Activated naive CD4-positive, alpha-beta T cell treated with anti-CD3 and anti-CD28 coated beads, Interleukin-2, amount 50 U/mL, for 24 hours (primary cell): ENCODE measurements around the gene RAI2.

ENCODE experiments used
- H3K27ac Mint-ChIP-seq: one replicate; pipeline ENCODE4 v1.8.0; 2021; ENCODE audit warnings: mild to moderate bottlenecking, mixed read lengths
- H3K27me3 Mint-ChIP-seq: one replicate; pipeline ENCODE4 v1.8.0; 2021; ENCODE audit warnings: mixed read lengths
- H3K36me3 Mint-ChIP-seq: one replicate; pipeline ENCODE4 v1.8.0; 2021; ENCODE audit warnings: mixed read lengths
- H3K4me1 Mint-ChIP-seq: one replicate; pipeline ENCODE4 v1.8.0; 2021; ENCODE audit warnings: mixed read lengths
- H3K4me3 Mint-ChIP-seq: one replicate; pipeline ENCODE4 v1.8.0; 2021; ENCODE audit warnings: mild to moderate bottlenecking, mixed read lengths
- H3K9me3 Mint-ChIP-seq: one replicate; pipeline ENCODE4 v1.8.0; 2021; ENCODE audit warnings: mixed read lengths

The RAI2 gene

DNA sequence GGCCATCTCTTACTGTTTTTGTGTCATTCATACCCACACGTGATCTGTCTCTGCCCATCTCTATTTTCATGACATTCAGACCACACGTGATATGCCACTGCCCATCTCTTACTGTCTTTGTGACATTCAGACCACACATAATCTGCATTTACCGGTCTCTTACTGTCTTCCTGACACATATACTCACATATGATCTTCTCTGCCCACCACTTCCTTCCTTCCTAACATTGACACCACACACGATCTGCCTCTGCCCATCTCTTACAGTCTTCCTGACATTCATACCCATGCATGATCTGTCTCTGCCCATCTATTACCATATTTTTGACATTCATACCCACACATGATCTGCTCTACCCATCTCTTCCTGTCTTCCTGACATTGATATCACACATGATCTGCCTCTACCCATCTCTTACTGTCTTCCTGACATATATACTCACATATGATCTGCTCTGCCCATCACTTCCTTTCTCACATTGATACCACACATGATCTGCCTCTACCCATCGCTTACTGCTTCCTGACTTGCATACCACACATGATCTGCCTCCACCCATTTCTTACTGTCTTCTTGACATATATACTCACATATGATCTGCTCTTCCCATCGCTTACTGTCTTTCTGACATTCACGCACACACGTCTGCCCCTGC, 87.7 kb downstream of the RAI2 start:
- H3K27me3 Mint-ChIP-seq = no peaks in the 10 kb centered on the region
- no peak overlapping the region for H3K27ac Mint-ChIP-seq
- no peak overlapping the region for H3K4me3 Mint-ChIP-seq
- H3K36me3 Mint-ChIP-seq = no peaks in the 10 kb centered on the region
- H3K4me1 Mint-ChIP-seq = peaks cover 12% of the 10 kb centered on the region
- H3K9me3 Mint-ChIP-seq = no peaks in the 10 kb centered on the region

GRCh38 chrX:17769701-17770269, 91.3 kb downstream of the RAI2 start:
- no peaks in the 10 kb centered on the region for H3K4me1 Mint-ChIP-seq
- no peaks in the 10 kb centered on the region for H3K9me3 Mint-ChIP-seq
- H3K36me3 Mint-ChIP-seq = no peaks in the 10 kb centered on the region
- H3K27me3 Mint-ChIP-seq = no peaks in the 10 kb centered on the region
- H3K27ac Mint-ChIP-seq = no peak overlapping the region
- H3K4me3 Mint-ChIP-seq = no peak overlapping the region

- Mint-ChIP-seq H3K27ac (no peak overlapping the region), H3K36me3 (no peaks in the 10 kb centered on the region), H3K4me3 (no peak overlapping the region), H3K27me3 (no peaks in the 10 kb centered on the region), H3K4me1 (no peaks in the 10 kb centered on the region), H3K9me3 (no peaks in the 10 kb centered on the region)
Measured at GRCh38 chrX:17768997-17769396, 92.1 kb downstream of the RAI2 start.

DNA sequence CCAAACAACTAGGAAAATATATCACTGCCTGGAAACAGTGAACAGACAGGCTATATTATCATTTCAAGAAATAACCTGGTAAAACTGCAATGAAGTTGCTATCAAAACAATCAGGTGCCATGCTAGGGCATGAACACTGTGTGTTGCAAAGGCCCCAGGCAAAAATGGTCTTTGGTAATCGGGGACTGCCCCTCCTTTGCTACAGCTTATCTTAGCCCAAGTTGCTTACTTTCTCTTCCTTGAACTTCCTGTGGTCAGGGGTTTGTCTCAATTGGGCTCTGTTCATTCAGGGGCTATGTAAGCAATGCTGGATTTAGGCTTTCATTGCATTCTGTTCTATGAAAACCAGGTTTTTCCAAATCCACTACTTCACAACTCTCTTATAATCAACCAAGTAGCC, 93.4 kb downstream of the RAI2 start:
- Mint-ChIP-seq H3K27me3 (no peaks in the 10 kb centered on the region), H3K27ac (no peak overlapping the region), H3K4me3 (no peak overlapping the region), H3K4me1 (no peaks in the 10 kb centered on the region), H3K9me3 (no peaks in the 10 kb centered on the region), H3K36me3 (no peaks in the 10 kb centered on the region)

- no peak overlapping the region for H3K4me3 Mint-ChIP-seq
- H3K27ac Mint-ChIP-seq = no peak overlapping the region
- H3K9me3 Mint-ChIP-seq = no peaks in the 10 kb centered on the region
- peaks cover 15% of the 10 kb centered on the region for H3K4me1 Mint-ChIP-seq
- no peaks in the 10 kb centered on the region for H3K36me3 Mint-ChIP-seq
- no peaks in the 10 kb centered on the region for H3K27me3 Mint-ChIP-seq
Measured at GRCh38 chrX:17759990-17760389, 101.1 kb downstream of the RAI2 start.

- H3K36me3 Mint-ChIP-seq = no peaks in the 10 kb centered on the region
- H3K9me3 Mint-ChIP-seq = no peaks in the 10 kb centered on the region
- H3K4me1 Mint-ChIP-seq = peaks cover 15% of the 10 kb centered on the region
- no peak overlapping the region for H3K4me3 Mint-ChIP-seq
- H3K27ac Mint-ChIP-seq = no peak overlapping the region
- H3K27me3 Mint-ChIP-seq = no peaks in the 10 kb centered on the region
Measured at GRCh38 chrX:17758382-17758781, 102.7 kb downstream of the RAI2 start.

GRCh38 chrX:17750436-17750835, 110.7 kb downstream of the RAI2 start:
- Mint-ChIP-seq H3K36me3 (no peaks in the 10 kb centered on the region), H3K27me3 (no peaks in the 10 kb centered on the region), H3K4me1 (peaks cover 9% of the 10 kb centered on the region), H3K9me3 (no peaks in the 10 kb centered on the region), H3K4me3 (no peak overlapping the region), H3K27ac (no peak overlapping the region)
